K562 (cell line): ENCODE results near the gene HGS. TPM values are rescaled to one million over a fixed set of nuclear protein-coding genes. Genes with fewer than 3 reads are reported as not detected.
A peak's percentile ranks its signal among the peaks of the same experiment; 100 is the strongest.

ENCODE experiments used
- GABPB1 ChIP-seq: sonication (generic); formaldehyde crosslinking; IDR thresholded peaks from 2 replicates; pipeline ENCODE4 v1.8.0; 2022; ENCODE audit warnings: mild to moderate bottlenecking, missing genetic modification reagents
- polyA plus RNA-seq, 8 experiments: library from polyadenylated mRNA; depleted of rRNA in 4 of 8; stranded (reverse) in 5 of 8; unstranded in 3 of 8; fragments of >200 nt; fragmentation: Nextera tagmentation in 2 of 8; fragmentation: Illumina TruSeq in 1 of 8; extraction: Ambion mirVana in 2 of 8; extraction: Trizol in 1 of 8; gene quantifications; 2 replicates each; pipeline versions ENCODE4 v1.2.1 to v1.2.3, GENCODE V29; 2011 to 2014; ENCODE audit warnings: inconsistent platforms in 1 of 8, missing spikeins in 1 of 8
- total RNA-seq, 7 experiments: library from RNA; depleted of rRNA in 6 of 7; stranded (reverse); fragments of >200 nt in 6 of 7; fragmentation: Illumina TruSeq in 2 of 7; extraction: Trizol in 2 of 7; gene quantifications; 2 replicates each; pipeline versions ENCODE4 v1.2.1 to v1.2.3, GENCODE V29; 2011 to 2021; ENCODE audit warnings: low replicate concordance in 1 of 7
- TF ChIP-seq, protein P1 (sequence below): fragments of 200-800 bp; sonication (Bioruptor generic); IDR thresholded peaks from 2 replicates; pipeline ENCODE4 v1.6.1; 2017; ENCODE audit warnings: missing genetic modification characterization, missing compliant biosample characterization
- TF ChIP-seq, protein P2 (sequence below), 3 experiments: IDR thresholded peaks in 2 of 3; conservative IDR thresholded peaks in 1 of 3; 2 replicates each; pipeline ENCODE4 v1.5.1; 2011 to 2012; ENCODE audit warnings: low read length in 3 of 3, mild to moderate bottlenecking in 3 of 3, control low read depth in 2 of 3, improper control_type of control experiment in 1 of 3, inconsistent platforms in 1 of 3, low read depth in 1 of 3, mixed read lengths in 1 of 3, moderate library complexity in 1 of 3; ENCODE audit not compliant: insufficient read depth in 2 of 3

HGS gene
- total and polyA plus RNA-seq, 9 of the 15 experiments (the other 6 are each of a cell fraction or from before 2014, with no cell fraction given) = 3.9 to 176 (median 77.1) TPM

DNA sequence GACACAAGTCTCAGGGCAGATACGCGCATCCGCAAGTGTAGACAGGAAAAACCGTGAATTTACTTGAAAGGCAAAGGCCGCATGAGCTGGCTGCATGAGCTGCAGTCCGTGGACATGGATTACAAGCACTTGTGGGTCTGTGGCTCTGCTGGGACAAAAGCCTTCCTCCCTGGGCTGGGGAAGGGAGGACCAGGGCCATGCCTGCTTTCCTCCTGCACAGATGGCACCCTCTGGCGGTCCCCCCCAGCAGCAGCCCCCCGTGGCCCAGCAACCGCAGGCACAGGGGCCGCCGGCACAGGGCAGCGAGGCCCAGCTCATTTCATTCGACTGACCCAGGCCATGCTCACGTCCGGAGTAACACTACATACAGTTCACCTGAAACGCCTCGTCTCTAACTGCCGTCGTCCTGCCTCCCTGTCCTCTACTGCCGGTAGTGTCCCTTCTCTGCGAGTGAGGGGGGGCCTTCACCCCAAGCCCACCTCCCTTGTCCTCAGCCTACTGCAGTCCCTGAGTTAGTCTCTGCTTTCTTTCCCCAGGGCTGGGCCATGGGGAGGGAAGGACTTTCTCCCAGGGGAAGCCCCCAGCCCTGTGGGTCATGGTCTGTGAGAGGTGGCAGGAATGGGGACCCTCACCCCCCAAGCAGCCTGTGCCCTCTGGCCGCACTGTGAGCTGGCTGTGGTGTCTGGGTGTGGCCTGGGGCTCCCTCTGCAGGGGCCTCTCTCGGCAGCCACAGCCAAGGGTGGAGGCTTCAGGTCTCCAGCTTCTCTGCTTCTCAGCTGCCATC lies 17.7 kb downstream of the HGS start (continued):
- TF ChIP-seq, protein P1, sequence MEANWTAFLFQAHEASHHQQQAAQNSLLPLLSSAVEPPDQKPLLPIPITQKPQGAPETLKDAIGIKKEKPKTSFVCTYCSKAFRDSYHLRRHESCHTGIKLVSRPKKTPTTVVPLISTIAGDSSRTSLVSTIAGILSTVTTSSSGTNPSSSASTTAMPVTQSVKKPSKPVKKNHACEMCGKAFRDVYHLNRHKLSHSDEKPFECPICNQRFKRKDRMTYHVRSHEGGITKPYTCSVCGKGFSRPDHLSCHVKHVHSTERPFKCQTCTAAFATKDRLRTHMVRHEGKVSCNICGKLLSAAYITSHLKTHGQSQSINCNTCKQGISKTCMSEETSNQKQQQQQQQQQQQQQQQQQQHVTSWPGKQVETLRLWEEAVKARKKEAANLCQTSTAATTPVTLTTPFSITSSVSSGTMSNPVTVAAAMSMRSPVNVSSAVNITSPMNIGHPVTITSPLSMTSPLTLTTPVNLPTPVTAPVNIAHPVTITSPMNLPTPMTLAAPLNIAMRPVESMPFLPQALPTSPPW (CRISPR knock-in tag) = peak; percentile 45; the same call in 1 of the 2 replicates
- TF ChIP-seq, protein P2, sequence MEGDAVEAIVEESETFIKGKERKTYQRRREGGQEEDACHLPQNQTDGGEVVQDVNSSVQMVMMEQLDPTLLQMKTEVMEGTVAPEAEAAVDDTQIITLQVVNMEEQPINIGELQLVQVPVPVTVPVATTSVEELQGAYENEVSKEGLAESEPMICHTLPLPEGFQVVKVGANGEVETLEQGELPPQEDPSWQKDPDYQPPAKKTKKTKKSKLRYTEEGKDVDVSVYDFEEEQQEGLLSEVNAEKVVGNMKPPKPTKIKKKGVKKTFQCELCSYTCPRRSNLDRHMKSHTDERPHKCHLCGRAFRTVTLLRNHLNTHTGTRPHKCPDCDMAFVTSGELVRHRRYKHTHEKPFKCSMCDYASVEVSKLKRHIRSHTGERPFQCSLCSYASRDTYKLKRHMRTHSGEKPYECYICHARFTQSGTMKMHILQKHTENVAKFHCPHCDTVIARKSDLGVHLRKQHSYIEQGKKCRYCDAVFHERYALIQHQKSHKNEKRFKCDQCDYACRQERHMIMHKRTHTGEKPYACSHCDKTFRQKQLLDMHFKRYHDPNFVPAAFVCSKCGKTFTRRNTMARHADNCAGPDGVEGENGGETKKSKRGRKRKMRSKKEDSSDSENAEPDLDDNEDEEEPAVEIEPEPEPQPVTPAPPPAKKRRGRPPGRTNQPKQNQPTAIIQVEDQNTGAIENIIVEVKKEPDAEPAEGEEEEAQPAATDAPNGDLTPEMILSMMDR (IDR thresholded peaks at IDR 0.05 in 2 of 3, conservative IDR thresholded peaks at IDR 0.05 in 1 of 3; ENCODE audit: insufficient read depth in 2 of 3, low read depth in 1 of 3, low read length in 3 of 3) = peak; percentile 33 to 51 (median 47); a peak in 4 of 6 replicates
- peak; percentile 47; the same call in 1 of the 2 replicates for TF ChIP-seq GABPB1
